OCI-LY3 (cell line): ENCODE measurements around the gene STX4.

Source experiments
- H2AFZ ChIP-seq: fragments of 200-600, 300-600 bp; shearing (Covaris generic); 2 replicates; pipeline ENCODE4 v1.6.0; 2014; ENCODE audit warnings: antibody characterized with exemption, low read depth, low read length
- H3K27ac ChIP-seq: fragments of 200-600, 300-600 bp; sonication (generic); 2 replicates; pipeline ENCODE4 v1.5.1; 2014; ENCODE audit warnings: mild to moderate bottlenecking, low read length, moderate library complexity, mixed read lengths
- H3K27me3 ChIP-seq: fragments of 200-600, 300-600 bp; sonication (generic); 2 replicates; pipeline ENCODE4 v1.6.1; 2014; ENCODE audit warnings: low read depth, low read length, mixed read lengths
- H3K36me3 ChIP-seq: fragments of 200-600, 300-600 bp; sonication (generic); replicated peaks from 2 replicates; pipeline ENCODE3; 2014; ENCODE audit warnings: low read depth, low read length, mixed read lengths
- H3K4me1 ChIP-seq: fragments of 300-600, 200-600 bp; sonication (generic); 2 replicates; pipeline ENCODE4 v1.6.1; 2014; ENCODE audit warnings: low read length, mixed read lengths
- H3K4me2 ChIP-seq: fragments of 200-600, 300-600 bp; sonication (generic); 2 replicates; pipeline ENCODE4 v1.6.1; 2014; ENCODE audit warnings: low read length, mixed read lengths
- H3K4me3 ChIP-seq: fragments of 300-600, 200-600 bp; sonication (generic); 2 replicates; pipeline ENCODE4 v1.5.1; 2014; ENCODE audit warnings: antibody characterized with exemption, mild to moderate bottlenecking, low read length, moderate library complexity
- H3K79me2 ChIP-seq: fragments of 300-600, 200-600 bp; shearing (Covaris generic); 2 replicates; pipeline ENCODE4 v1.6.1; 2014; ENCODE audit warnings: mild to moderate bottlenecking, low read length, mixed read lengths
- H3K9ac ChIP-seq: fragments of 300-600, 200-600 bp; shearing (Covaris generic); 2 replicates; pipeline ENCODE4 v1.6.0; 2014; ENCODE audit warnings: mild to moderate bottlenecking, low read length, moderate library complexity
- H3K9me3 ChIP-seq: fragments of 200-600, 300-600 bp; shearing (Covaris generic); 2 replicates; pipeline ENCODE4 v1.6.1; 2014; ENCODE audit warnings: low read length, mixed read lengths; ENCODE audit not compliant: insufficient read depth
- H4K20me1 ChIP-seq: fragments of 200-600, 300-600 bp; sonication (generic); 2 replicates; pipeline ENCODE4 v1.6.1; 2016; ENCODE audit warnings: low read length, mixed read lengths; ENCODE audit not compliant: insufficient read depth
- CTCF ChIP-seq: fragments of 200-600, 300-600 bp; sonication (generic); IDR thresholded peaks from 2 replicates; pipeline ENCODE4 v1.5.1; 2014; ENCODE audit warnings: antibody characterized with exemption, low read length, low read depth
- EZH2phosphoT487 ChIP-seq: fragments of 200-600 bp; shearing (Covaris generic); IDR thresholded peaks from 2 replicates; pipeline ENCODE4 v1.6.1; 2018; ENCODE audit warnings: antibody characterized with exemption, mixed run types, low read depth

The STX4 gene

GRCh38 chr16:31085873-31086628 is 52.7 kb downstream of the STX4 start:
- Histone ChIP-seq H3K4me1 (no peaks in the 10 kb centered on the region), H3K4me2 (no peak overlapping the region), H2AFZ (no peak overlapping the region), H3K27me3 (no peaks in the 10 kb centered on the region), H4K20me1 (no peaks in the 10 kb centered on the region; the same call in 1 of the 2 replicates), H3K27ac (no peak overlapping the region), H3K79me2 (peaks cover 8% of the 10 kb centered on the region; the same call in 1 of the 2 replicates), H3K36me3 (peaks cover 15% of the 10 kb centered on the region), H3K9me3 (no peaks in the 10 kb centered on the region), H3K9ac (no peak overlapping the region), H3K4me3 (no peak overlapping the region)
- TF ChIP-seq EZH2phosphoT487: no peak
- no peak for TF ChIP-seq CTCF

GRCh38 chr16:31086629-31086906 is 53.2 kb downstream of the STX4 start:
- Histone ChIP-seq H3K79me2 (peaks cover 13% of the 10 kb centered on the region; the same call in 1 of the 2 replicates), H4K20me1 (no peaks in the 10 kb centered on the region; the same call in 1 of the 2 replicates), H3K9ac (no peak overlapping the region)

GRCh38 chr16:31087481-31087880 is 54.1 kb downstream of the STX4 start:
- H3K36me3 ChIP-seq: peaks cover 14% of the 10 kb centered on the region
- TF ChIP-seq EZH2phosphoT487: no peak
- TF ChIP-seq CTCF: no peak
- H3K4me2 ChIP-seq: no peak overlapping the region
- H4K20me1 ChIP-seq: no peaks in the 10 kb centered on the region; the same call in 1 of the 2 replicates
- H3K27me3 ChIP-seq: no peaks in the 10 kb centered on the region
- no peak overlapping the region for H3K9ac ChIP-seq
- no peak overlapping the region for H3K27ac ChIP-seq
- no peaks in the 10 kb centered on the region for H3K9me3 ChIP-seq
- no peak overlapping the region for H3K4me3 ChIP-seq
- H3K4me1 ChIP-seq: no peaks in the 10 kb centered on the region
- H2AFZ ChIP-seq: no peak overlapping the region
- peaks cover 18% of the 10 kb centered on the region; the same call in 1 of the 2 replicates for H3K79me2 ChIP-seq

More at GRCh38 chr16:31086629-31086906, 53.2 kb downstream of the STX4 start:
- H3K27me3 ChIP-seq: no peaks in the 10 kb centered on the region
- H3K36me3 ChIP-seq: peaks cover 18% of the 10 kb centered on the region
- no peak overlapping the region for H3K4me2 ChIP-seq
- no peak overlapping the region for H2AFZ ChIP-seq
- H3K4me1 ChIP-seq: no peaks in the 10 kb centered on the region
- TF ChIP-seq EZH2phosphoT487 (no peak), CTCF (no peak)
- H3K4me3 ChIP-seq: no peak overlapping the region
- no peak overlapping the region for H3K27ac ChIP-seq
- H3K9me3 ChIP-seq: no peaks in the 10 kb centered on the region

DNA sequence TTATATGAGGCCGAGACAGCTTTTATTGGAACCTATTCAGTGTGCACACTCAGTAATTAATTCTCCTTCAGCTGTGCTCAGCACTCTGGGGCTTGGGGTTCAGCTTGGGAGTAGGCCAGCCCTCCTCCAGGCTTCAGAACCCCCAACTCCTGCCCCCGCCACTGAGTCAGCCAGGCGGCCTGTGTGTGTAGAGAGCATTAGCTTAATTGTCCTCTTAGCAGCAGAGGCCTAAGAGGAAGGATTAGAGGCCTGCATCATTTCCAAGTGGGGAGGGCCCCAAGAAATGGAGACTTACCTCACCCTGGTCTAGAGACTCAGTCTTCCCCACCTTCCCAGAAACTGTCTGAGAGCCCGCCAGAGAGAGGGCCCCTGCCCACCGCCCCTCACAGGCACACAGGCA is 54.6 kb downstream of the STX4 start:
- TF ChIP-seq CTCF: no peak
- TF ChIP-seq EZH2phosphoT487: no peak
- Histone ChIP-seq H3K27me3 (no peaks in the 10 kb centered on the region), H3K36me3 (peaks cover 13% of the 10 kb centered on the region), H4K20me1 (peaks cover 4% of the 10 kb centered on the region; the same call in 1 of the 2 replicates), H2AFZ (no peak overlapping the region), H3K4me1 (no peaks in the 10 kb centered on the region), H3K79me2 (peaks cover 23% of the 10 kb centered on the region), H3K9ac (no peak overlapping the region), H3K4me3 (no peak overlapping the region), H3K4me2 (no peak overlapping the region), H3K9me3 (no peaks in the 10 kb centered on the region), H3K27ac (no peak overlapping the region)
